SH-SY5Y (cell line): ENCODE data around the gene LDB2.

Experiments
- GATA2 ChIP-seq: IDR thresholded peaks from 2 replicates; pipeline ENCODE4 v1.6.1; 2011; ENCODE audit warnings: mild to moderate bottlenecking, low read depth, low read length
- GATA3 ChIP-seq: IDR thresholded peaks from 2 replicates; pipeline ENCODE4 v1.6.1; 2011; ENCODE audit warnings: low read depth, mild to moderate bottlenecking, low read length, moderate library complexity

GRCh38 chr4:16814361-16814760 is 84.1 kb downstream of the LDB2 start:
- TF ChIP-seq GATA2 (no peak), GATA3 (no peak)
